IMR-90 (cell line): Measurements from ENCODE around the gene BTBD18. TPM values are rescaled to one million over a fixed set of nuclear protein-coding genes. Genes with fewer than 3 reads are reported as not detected.

Experiments used
- ATAC-seq: fragments of 200-7000 bp; cut with Tn5 transposase; 2 replicates; pipeline ENCODE4 v1.9.1; 2020; ENCODE audit warnings: low read depth, mild to moderate bottlenecking, moderate library complexity
- BruUV-seq: library from RNA; stranded (reverse); fragments of 400-500 nt; replicated peaks from 2 replicates; lab custom pipeline; 2021; lab: Mats Ljungman, UMichigan
- CTCF ChIA-PET: fragments of 300-600 bp; formaldehyde crosslinking; extraction: SDS; loops from one replicate; lab custom pipeline; 2021; ENCODE audit warnings: antibody characterized with exemption; lab: Yijun Ruan, JAX
- POLR2A ChIA-PET: fragments of 300-600 bp; sonication (Branson Sonifier 250); formaldehyde crosslinking; loops from one replicate; lab custom pipeline; 2022; ENCODE audit warnings: antibody characterized with exemption; ENCODE audit not compliant: unreplicated experiment; lab: Charles Lee
- DNase-seq: peaks from one replicate; pipeline ENCODE4 v3.0.0; 2013
- H2AFZ ChIP-seq: replicated peaks from 2 replicates; pipeline ENCODE3; 2013; ENCODE audit warnings: low read length, mild to moderate bottlenecking; ENCODE audit not compliant: poor library complexity
- H2AK5ac ChIP-seq: 2 replicates; pipeline ENCODE4 v1.6.1; 2013; ENCODE audit warnings: low read depth, low read length, inconsistent platforms
- H2AK9ac ChIP-seq: replicated peaks from 2 replicates; pipeline ENCODE3; 2013; ENCODE audit warnings: mild to moderate bottlenecking, low read depth, low read length, moderate library complexity; ENCODE audit not compliant: poor library complexity
- H2BK120ac ChIP-seq: 2 replicates; pipeline ENCODE4 v1.6.1; 2013; ENCODE audit warnings: low read depth, low read length, inconsistent platforms
- H2BK15ac ChIP-seq: 3 replicates; pipeline ENCODE4 v1.6.1; 2013; ENCODE audit warnings: low read depth, low read length, inconsistent platforms
- H2BK20ac ChIP-seq: 2 replicates; pipeline ENCODE4 v1.6.1; 2013; ENCODE audit warnings: low read depth, mild to moderate bottlenecking, inconsistent platforms, low read length, moderate library complexity
- H2BK5ac ChIP-seq: 2 replicates; pipeline ENCODE4 v1.6.1; 2013; ENCODE audit warnings: mild to moderate bottlenecking, low read depth, low read length, inconsistent platforms; ENCODE audit not compliant: poor library complexity, severe bottlenecking
- H3K14ac ChIP-seq: replicated peaks from 2 replicates; pipeline ENCODE4 v1.6.1; 2013; ENCODE audit warnings: low read depth, low read length, inconsistent platforms
- H3K18ac ChIP-seq: 2 replicates; pipeline ENCODE4 v1.6.1; 2013; ENCODE audit warnings: low read depth, low read length, control low read depth
- H3K23ac ChIP-seq: 2 replicates; pipeline ENCODE4 v1.6.1; 2013; ENCODE audit warnings: low read depth, low read length, inconsistent platforms
- H3K27ac ChIP-seq: 2 replicates; pipeline ENCODE4 v1.5.1; 2013; ENCODE audit warnings: mild to moderate bottlenecking, control low read depth, low read length; ENCODE audit not compliant: insufficient read depth
- H3K27me3 ChIP-seq: 2 replicates; pipeline ENCODE4 v1.6.1; 2013; ENCODE audit warnings: low read length; ENCODE audit not compliant: control insufficient read depth, insufficient read depth
- H3K36me3 ChIP-seq: 2 replicates; pipeline ENCODE4 v1.6.1; 2013; ENCODE audit warnings: low read length, mixed read lengths; ENCODE audit not compliant: control insufficient read depth, insufficient read depth
- H3K4ac ChIP-seq: 2 replicates; pipeline ENCODE4 v1.6.1; 2013; ENCODE audit warnings: low read depth, low read length, inconsistent platforms
- H3K4me1 ChIP-seq: 2 replicates; pipeline ENCODE4 v1.6.1; 2013; ENCODE audit warnings: low read length, mixed read lengths; ENCODE audit not compliant: control insufficient read depth, insufficient read depth
- H3K4me2 ChIP-seq: 2 replicates; pipeline ENCODE4 v1.6.1; 2013; ENCODE audit warnings: low read depth, mild to moderate bottlenecking, control low read depth, low read length, moderate library complexity
- H3K4me3 ChIP-seq: 2 replicates; pipeline ENCODE4 v1.5.1; 2013; ENCODE audit warnings: low read depth, mild to moderate bottlenecking, control low read depth, low read length, moderate library complexity; ENCODE audit not compliant: insufficient read depth
- H3K56ac ChIP-seq: 2 replicates; pipeline ENCODE4 v1.6.1; 2013; ENCODE audit warnings: low read length, inconsistent platforms; ENCODE audit not compliant: insufficient read depth; ENCODE audit errors: extremely low read depth
- H3K79me1 ChIP-seq, 2 experiments: 2 replicates each; pipeline ENCODE4 v1.6.1; 2013; ENCODE audit warnings: low read length in 2 of 2, inconsistent platforms in 1 of 2, low read depth in 1 of 2
- H3K9ac ChIP-seq: 2 replicates; pipeline ENCODE4 v1.6.1; 2013; ENCODE audit warnings: low read depth, low read length, control low read depth
- H3K9me1 ChIP-seq: 2 replicates; pipeline ENCODE4 v1.6.1; 2013; ENCODE audit warnings: low read length, inconsistent platforms; ENCODE audit not compliant: insufficient read depth
- H3K9me3 ChIP-seq: 2 replicates; pipeline ENCODE4 v1.6.1; 2013; ENCODE audit warnings: low read length; ENCODE audit not compliant: control insufficient read depth, insufficient read depth
- H4K20me1 ChIP-seq: 2 replicates; pipeline ENCODE4 v1.6.1; 2013; ENCODE audit warnings: low read length, inconsistent platforms; ENCODE audit not compliant: insufficient read depth
- H4K5ac ChIP-seq: 2 replicates; pipeline ENCODE4 v1.6.1; 2013; ENCODE audit warnings: mild to moderate bottlenecking, low read depth, low read length, control low read depth
- H4K8ac ChIP-seq, 2 experiments: 2 replicates each; pipeline ENCODE4 v1.6.1; 2013; ENCODE audit warnings: low read depth in 2 of 2, low read length in 2 of 2, control low read depth in 1 of 2, inconsistent platforms in 1 of 2
- H4K91ac ChIP-seq: 2 replicates; pipeline ENCODE4 v1.6.1; 2013; ENCODE audit warnings: low read depth, low read length, inconsistent platforms; ENCODE audit not compliant: insufficient read depth
- CEBPB ChIP-seq: IDR thresholded peaks from 2 replicates; pipeline ENCODE4 v1.6.1; 2012; ENCODE audit warnings: low read depth, low read length, improper control_type of control experiment
- FOS ChIP-seq: fragments of 150-350 bp; IDR thresholded peaks from 2 replicates; pipeline ENCODE4 v1.6.1; 2016; ENCODE audit warnings: low read depth, low read length
- MAZ ChIP-seq: IDR thresholded peaks from 2 replicates; pipeline ENCODE4 v1.6.1; 2012; ENCODE audit warnings: low read depth, mild to moderate bottlenecking, low read length, improper control_type of control experiment, moderate library complexity, borderline replicate concordance
- MXI1 ChIP-seq: IDR thresholded peaks from 2 replicates; pipeline ENCODE4 v1.6.1; 2012; ENCODE audit warnings: low read depth, mild to moderate bottlenecking, low read length, moderate library complexity, borderline replicate concordance
- RCOR1 ChIP-seq: IDR thresholded peaks from 2 replicates; pipeline ENCODE4 v1.6.1; 2012; ENCODE audit warnings: mild to moderate bottlenecking, low read length, improper control_type of control experiment; ENCODE audit not compliant: insufficient replicate concordance
- SMC3 ChIP-seq: fragments of 150-350 bp; IDR thresholded peaks from 2 replicates; pipeline ENCODE4 v1.6.1; 2016; ENCODE audit warnings: low read depth, mild to moderate bottlenecking, antibody characterized with exemption, low read length, moderate library complexity
- WGBS, 2 experiments: methylation state at CpG; one replicate each; pipeline versions ENCODE4 v1.1.5 to v1.1.7; 2013; ENCODE audit warnings: missing lambda C conversion rate in 2 of 2; ENCODE audit not compliant: insufficient read length in 1 of 2; ENCODE audit errors: extremely low coverage in 2 of 2; 5-methylcytosine and 5-hydroxymethylcytosine counted together
- dilution Hi-C: fragments of 300-500 bp; cut with HindIII; formaldehyde crosslinking; loops from one replicate; pipeline ENCODE4 v1.14.3; 2018; ENCODE audit warnings: low sequenced_read_pairs; ENCODE audit not compliant: unreplicated experiment
- in situ Hi-C: fragments of 300-500 bp; cut with MboI; formaldehyde crosslinking; loops from 3 replicates; pipeline ENCODE4 v1.14.3; 2019; ENCODE audit warnings: low sequenced_read_pairs, inconsistent platforms, mixed read lengths
- intact Hi-C: fragments of 100-400 bp; cut with micrococcal nuclease; formaldehyde crosslinking; loops from 2 replicates; pipeline ENCODE4 v1.10.0; 2022
- polyA plus RNA-seq, 3 experiments: library from polyadenylated mRNA; depleted of rRNA; stranded (reverse); fragments of >200 nt; gene quantifications; 2 replicates each; pipeline ENCODE4 v1.2.3, GENCODE V29; 2012; ENCODE audit warnings: low replicate concordance in 1 of 3
- total RNA-seq: library from RNA; depleted of rRNA; stranded (reverse); fragments of >200 nt; gene quantifications from 2 replicates; pipeline ENCODE4 v1.2.3, GENCODE V29; 2012
- TF ChIP-seq, protein P1 (sequence below): fragments of 150-350 bp; IDR thresholded peaks from 2 replicates; pipeline ENCODE4 v1.6.1; 2017; ENCODE audit warnings: mild to moderate bottlenecking, antibody characterized with exemption, low read length, low read depth

The BTBD18 gene
- total and polyA plus RNA-seq, 2 of the 4 experiments (the other 2 are of a cell fraction), result not detected

DNA sequence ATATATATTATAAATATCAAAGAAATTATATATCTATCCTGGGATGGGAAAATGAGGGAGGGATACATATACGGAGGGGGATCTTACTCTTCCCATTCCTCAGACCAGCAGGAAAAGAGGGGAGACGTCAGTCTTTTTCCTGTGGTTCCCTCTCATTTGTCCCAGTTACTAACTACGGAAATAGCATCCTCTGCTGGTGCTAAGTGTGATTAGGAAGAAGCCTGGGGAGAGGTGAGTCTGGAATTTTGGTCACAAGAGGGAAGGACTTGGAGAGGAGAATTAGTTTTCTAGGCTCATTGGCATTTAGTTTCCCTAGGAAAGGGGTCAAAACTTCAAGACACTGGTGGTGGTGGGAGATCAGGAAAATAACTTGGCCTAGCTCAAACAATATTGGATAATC is 51.2 kb downstream of the BTBD18 start:
- TF ChIP-seq CEBPB, result no peak
- no peak for TF ChIP-seq MXI1
- no peak for TF ChIP-seq MAZ
- TF ChIP-seq, protein P1, sequence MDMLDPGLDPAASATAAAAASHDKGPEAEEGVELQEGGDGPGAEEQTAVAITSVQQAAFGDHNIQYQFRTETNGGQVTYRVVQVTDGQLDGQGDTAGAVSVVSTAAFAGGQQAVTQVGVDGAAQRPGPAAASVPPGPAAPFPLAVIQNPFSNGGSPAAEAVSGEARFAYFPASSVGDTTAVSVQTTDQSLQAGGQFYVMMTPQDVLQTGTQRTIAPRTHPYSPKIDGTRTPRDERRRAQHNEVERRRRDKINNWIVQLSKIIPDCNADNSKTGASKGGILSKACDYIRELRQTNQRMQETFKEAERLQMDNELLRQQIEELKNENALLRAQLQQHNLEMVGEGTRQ, result no peak
- no peak for TF ChIP-seq SMC3
- no peak for TF ChIP-seq RCOR1
- TF ChIP-seq FOS, result no peak
- no peak overlapping the region for H4K91ac ChIP-seq
- no peak overlapping the region for H3K56ac ChIP-seq
- no peak overlapping the region for H4K8ac ChIP-seq
- H3K14ac ChIP-seq, result no peak overlapping the region
- intact Hi-C loops (no loop called here), in situ Hi-C loops (no loop called here), dilution Hi-C loops (no loop called here)
- ATAC-seq, result no peak
- H4K5ac ChIP-seq, result no peak overlapping the region
- BruUV-seq, result TSS peak; percentile 84
- no peak overlapping the region for H2BK15ac ChIP-seq
- H2AFZ ChIP-seq, result no peak overlapping the region
- no peak overlapping the region for H3K4ac ChIP-seq
- no peak overlapping the region for H2BK120ac ChIP-seq
- H3K79me1 ChIP-seq, result peaks cover 9 to 12% of the 10 kb centered on the region in 2 experiments; a peak in 3 of 4 replicates
- H2AK9ac ChIP-seq, result no peak overlapping the region
- H2BK5ac ChIP-seq, result no peak overlapping the region
- DNase-seq, result no peak
- no peak overlapping the region for H2BK20ac ChIP-seq
- no CpG with 5 or more reads among the region's 3 CpGs for WGBS, 2 experiments
- peaks cover 3% of the 10 kb centered on the region; the same call in 1 of the 2 replicates for H4K20me1 ChIP-seq
- no peaks in the 10 kb centered on the region for H3K27me3 ChIP-seq
- no peak overlapping the region for H2AK5ac ChIP-seq
- H3K4me1 ChIP-seq, result no peaks in the 10 kb centered on the region
- ChIA-PET POLR2A (no interaction called here), CTCF (no interaction called here)
- 0 out of 2 replicates have a peak, but pooled peaks cover 4% of the 10 kb centered on the region for H3K9me1 ChIP-seq
- H3K36me3 ChIP-seq, result peaks cover 60% of the 10 kb centered on the region
- H3K4me2 ChIP-seq, result no peak overlapping the region
- H3K27ac ChIP-seq, result no peak overlapping the region
- H3K4me3 ChIP-seq, result no peak overlapping the region
- H3K18ac ChIP-seq, result no peak overlapping the region
- H3K9me3 ChIP-seq, result no peaks in the 10 kb centered on the region
- H3K23ac ChIP-seq, result no peak overlapping the region
- H3K9ac ChIP-seq, result no peak overlapping the region
